MM.1S (cell line): ENCODE measurements around the gene RSU1.

Source experiments
- EZH2 ChIP-seq: fragments of 300-600 bp; sonication (generic); optimal IDR thresholded peaks from 2 replicates; pipeline ENCODE3; 2017; ENCODE audit warnings: low read depth, mild to moderate bottlenecking, antibody characterized with exemption, low read length, mixed read lengths
- EZH2phosphoT487 ChIP-seq: fragments of 300-600 bp; sonication (generic); IDR thresholded peaks from 2 replicates; pipeline ENCODE4 v1.6.1; 2018; ENCODE audit warnings: antibody characterized with exemption, low read length
- TF ChIP-seq, protein P1 (sequence below): fragments of 300-600 bp; sonication (generic); IDR thresholded peaks from 2 replicates; pipeline ENCODE4 v1.5.1; 2016; ENCODE audit warnings: antibody characterized with exemption, low read length, mixed read lengths

DNA sequence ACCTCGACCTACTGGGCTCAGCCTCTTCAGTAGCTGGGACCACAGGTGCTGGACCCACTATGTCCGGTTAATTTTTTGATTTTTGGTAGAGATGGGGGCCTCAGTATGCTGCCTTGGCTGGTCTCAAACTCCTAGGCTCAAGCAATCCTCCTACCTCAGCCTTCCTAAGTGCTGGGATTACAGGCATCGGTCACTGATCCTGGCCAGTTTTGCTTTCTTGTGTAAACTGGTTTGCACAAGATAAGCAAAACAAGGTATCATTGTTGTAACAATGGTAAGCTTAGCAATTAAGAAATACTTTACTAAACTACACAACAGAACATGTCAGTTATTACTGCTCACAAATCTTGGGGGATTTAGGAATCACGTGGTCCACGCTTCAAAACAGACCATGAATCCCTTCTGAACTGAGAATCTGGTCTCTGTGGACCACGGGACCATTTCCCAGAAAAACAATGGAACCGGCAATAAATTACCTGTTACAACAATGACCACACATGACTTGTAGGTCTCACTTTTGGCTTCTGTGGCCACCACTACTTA is 36.8 kb downstream of the RSU1 start:
- TF ChIP-seq EZH2: no peak
- TF ChIP-seq, protein P1, sequence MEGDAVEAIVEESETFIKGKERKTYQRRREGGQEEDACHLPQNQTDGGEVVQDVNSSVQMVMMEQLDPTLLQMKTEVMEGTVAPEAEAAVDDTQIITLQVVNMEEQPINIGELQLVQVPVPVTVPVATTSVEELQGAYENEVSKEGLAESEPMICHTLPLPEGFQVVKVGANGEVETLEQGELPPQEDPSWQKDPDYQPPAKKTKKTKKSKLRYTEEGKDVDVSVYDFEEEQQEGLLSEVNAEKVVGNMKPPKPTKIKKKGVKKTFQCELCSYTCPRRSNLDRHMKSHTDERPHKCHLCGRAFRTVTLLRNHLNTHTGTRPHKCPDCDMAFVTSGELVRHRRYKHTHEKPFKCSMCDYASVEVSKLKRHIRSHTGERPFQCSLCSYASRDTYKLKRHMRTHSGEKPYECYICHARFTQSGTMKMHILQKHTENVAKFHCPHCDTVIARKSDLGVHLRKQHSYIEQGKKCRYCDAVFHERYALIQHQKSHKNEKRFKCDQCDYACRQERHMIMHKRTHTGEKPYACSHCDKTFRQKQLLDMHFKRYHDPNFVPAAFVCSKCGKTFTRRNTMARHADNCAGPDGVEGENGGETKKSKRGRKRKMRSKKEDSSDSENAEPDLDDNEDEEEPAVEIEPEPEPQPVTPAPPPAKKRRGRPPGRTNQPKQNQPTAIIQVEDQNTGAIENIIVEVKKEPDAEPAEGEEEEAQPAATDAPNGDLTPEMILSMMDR: no peak
- TF ChIP-seq EZH2phosphoT487: no peak
